Stimulated activated CD8-positive, alpha-beta memory T cell treated with anti-CD3 and anti-CD28 coated beads, Interleukin-12 subunit alpha, Interleukin-12 subunit beta, amount 100 ng/mL, for 1 hour (primary cell): ENCODE data around the gene SEMA5B.

Experiments
- DNase-seq: peaks from one replicate; pipeline ENCODE4 v3.0.0-alpha.2; 2020; ENCODE audit warnings: low read depth

The SEMA5B gene

DNA sequence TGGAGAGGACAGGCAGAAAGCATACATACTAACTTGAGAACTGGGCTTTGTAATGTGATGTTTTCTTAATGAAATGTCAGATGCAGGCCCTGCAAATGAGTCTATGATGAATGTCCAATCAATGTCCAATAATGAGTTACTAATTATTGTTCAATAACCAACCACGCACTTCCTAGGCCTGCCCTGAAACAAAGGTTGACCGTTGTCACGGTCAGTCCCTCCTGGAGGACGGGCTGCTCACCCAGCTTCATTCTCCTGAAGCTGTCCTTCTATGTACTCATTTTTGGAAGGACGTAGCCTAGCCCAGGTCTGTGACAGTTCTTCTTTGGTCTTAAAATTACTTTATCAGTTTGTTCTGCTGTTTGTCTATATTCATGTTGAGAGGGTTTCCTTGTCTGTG is 30.9 kb upstream of the SEMA5B start:
- DNase-seq = no peak

DNA sequence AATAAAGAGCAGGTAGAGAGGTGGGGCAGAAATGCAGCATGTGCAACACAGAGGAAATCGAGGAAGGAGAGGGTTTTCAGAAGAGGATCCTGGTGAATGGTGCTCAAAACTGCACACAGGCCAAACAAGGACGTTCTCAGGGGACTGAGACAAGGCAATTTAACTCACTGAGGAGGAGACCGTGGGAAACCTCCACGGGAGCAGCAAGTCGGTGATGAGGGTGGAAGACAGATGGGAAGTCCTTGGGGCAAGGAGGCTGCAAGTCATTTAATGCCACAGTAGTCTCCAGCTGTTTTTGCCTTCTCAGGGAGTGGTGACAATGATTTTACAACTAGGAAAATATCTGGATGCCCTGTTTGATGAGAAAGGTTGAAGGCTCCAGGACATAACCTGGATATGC is 27.8 kb upstream of the SEMA5B start:
- DNase-seq = no peak

DNA sequence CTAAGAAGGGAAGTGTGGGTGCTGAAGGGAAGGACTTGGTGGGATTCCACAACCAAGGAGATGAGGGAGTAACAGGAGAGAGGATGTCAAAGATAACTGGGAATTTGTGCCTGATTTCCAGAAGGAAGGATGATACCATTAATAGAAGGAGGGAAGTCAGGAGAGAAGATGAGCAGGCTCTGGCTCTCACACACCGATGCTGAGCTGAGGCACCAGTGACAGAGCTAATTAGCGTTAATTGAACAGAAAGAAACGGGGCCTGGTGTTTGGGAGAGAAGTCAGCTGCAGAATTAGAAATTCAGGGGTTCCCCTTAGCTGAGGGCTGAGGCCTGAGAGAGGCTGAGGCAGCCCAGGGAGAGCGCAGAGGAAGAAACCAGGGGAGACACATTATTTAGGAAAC is 27.4 kb upstream of the SEMA5B start:
- no peak for DNase-seq

- DNase-seq = no peak
Observed at GRCh38 chr3:123054109-123054778, 26.7 kb upstream of the SEMA5B start.

DNA sequence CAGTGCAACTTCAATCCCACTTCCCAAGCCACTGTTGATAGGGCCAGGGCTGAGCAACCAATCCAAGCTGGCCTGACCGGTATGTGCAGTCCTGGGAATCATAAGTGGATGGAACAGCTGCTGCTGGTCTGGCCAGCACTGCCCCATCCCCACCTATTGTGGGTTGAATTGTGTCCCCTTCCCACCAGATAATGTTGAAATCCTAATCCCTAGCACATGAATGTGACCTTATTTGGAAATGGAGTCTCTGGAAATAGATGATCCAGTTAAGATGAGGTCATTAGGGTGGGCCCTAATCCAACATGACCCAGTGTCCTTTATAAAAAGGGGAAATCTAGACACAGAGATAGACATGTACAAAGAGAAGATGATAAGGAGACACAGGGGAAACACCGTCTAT is 25.5 kb upstream of the SEMA5B start:
- DNase-seq = no peak

- DNase-seq = no peak
Observed at GRCh38 chr3:123050666-123051065, 23.1 kb upstream of the SEMA5B start.

GRCh38 chr3:123048480-123049237 is 21.1 kb upstream of the SEMA5B start:
- DNase-seq = no peak

GRCh38 chr3:123047062-123047319 is 19.4 kb upstream of the SEMA5B start:
- no peak for DNase-seq

- DNase-seq = no peak
Observed at GRCh38 chr3:123046262-123047061, 18.9 kb upstream of the SEMA5B start.

GRCh38 chr3:123044981-123045763 is 17.6 kb upstream of the SEMA5B start:
- no peak for DNase-seq

GRCh38 chr3:123042413-123042812 is 14.8 kb upstream of the SEMA5B start:
- no peak for DNase-seq

DNA sequence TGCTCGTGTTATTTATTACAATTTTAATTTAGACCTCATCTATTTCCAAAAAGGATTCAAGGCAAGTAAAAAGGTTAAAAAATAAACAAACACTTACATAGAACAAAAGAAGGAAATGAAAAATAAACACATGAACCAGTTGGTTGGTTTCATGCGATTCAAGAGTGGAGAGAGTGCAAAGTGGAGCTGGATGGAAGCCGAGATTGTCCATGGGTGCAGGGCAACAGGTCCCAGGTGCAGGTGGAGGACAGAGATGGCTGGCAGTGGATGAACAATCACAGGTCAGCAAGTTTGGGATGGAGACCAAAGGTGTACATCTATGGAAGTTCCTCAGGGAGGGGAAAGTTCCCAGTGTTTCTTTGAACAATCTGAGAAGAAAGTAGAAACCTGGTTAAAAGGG is 11.6 kb upstream of the SEMA5B start:
- DNase-seq = no peak

- no peak for DNase-seq
Observed at GRCh38 chr3:123038751-123039150, 11.2 kb upstream of the SEMA5B start.

DNA sequence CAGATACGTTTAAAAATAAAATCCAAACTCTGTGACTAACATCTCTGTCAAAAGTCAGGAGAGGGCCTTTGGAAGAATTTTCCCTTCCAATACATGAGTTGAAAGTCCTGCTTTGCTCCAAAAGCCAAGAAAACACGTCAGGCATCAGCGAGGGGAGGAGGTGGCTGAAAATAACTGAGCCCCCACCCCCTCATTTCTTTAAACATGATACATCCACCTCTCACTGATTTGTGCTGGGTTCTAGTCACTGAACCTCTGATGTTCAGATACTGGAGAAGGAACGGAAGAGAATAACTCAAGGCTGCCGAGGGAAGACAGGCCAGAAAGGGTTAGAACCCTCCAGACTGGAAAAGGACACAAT is 9.4 kb upstream of the SEMA5B start:
- DNase-seq = no peak

DNA sequence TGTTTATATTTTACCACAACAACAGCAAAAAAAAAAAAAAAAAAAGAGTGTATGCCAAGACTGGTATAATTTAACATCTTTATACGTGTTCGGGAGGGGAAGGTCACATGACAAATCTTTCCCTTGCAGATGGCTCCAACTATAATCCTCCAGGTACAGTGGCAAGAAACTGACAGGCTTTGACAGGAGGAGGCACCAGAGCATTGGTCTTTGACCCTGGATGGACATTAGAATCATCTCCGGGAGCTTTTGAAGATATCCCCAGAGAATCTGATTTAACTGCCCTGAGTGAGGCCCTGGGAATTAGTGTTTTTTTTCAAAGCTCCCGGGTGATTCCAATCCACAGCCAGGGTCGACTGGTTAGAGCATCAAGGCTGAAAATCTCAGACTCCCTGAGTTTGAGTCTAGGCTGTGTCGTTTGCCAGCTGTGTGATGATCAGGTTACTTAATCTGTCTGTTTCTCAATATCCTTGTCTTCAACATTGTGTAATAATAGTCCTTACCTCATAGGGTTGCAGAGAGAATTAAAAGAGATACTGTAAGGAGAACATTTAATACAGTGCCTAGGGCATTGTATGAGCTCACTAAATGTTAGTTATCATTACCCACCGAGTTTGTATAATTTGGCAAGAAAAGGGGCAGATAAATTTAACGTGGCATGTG is 8.9 kb upstream of the SEMA5B start:
- DNase-seq = no peak

DNA sequence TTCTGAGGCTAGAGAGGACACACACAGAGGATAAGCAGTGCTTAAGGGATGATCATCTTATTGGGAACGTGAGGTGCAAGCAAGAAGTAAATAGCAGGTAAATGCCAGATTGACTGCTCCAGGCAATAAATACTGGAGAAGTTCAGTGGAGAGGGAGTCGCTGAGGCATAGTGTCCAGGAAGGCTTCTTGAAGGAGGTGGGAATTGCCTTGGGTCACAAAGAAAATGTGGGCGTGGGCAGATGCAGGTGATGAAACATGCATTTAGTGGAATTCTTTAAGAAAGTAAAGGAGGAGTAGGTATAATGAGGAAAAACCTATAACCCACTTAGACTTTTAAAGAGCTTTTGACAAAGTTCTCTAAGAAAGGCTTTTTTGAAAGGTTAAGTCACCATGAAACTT is 7.4 kb upstream of the SEMA5B start:
- DNase-seq = no peak

DNA sequence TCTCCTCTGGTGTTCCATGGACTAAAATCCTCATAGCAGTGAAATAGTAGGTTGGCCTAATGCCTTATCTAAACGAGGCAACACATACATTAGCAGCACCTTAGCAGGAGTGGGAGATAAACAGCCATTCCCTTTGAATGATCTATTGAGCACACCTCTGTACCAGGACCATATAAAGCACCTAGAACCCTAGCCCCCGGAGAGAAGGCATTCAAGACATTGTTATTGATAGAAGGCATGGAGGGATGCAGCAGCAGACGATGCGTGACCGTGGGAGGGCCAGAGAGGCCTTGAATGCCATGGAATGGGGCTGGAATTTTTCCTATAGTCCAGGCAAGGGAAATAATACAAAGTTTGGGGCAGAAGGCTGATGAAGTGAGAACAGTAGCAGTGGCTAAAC is 6.6 kb upstream of the SEMA5B start:
- DNase-seq = no peak

- DNase-seq = no peak
Observed at GRCh38 chr3:123032057-123032456, 4.5 kb upstream of the SEMA5B start.

DNA sequence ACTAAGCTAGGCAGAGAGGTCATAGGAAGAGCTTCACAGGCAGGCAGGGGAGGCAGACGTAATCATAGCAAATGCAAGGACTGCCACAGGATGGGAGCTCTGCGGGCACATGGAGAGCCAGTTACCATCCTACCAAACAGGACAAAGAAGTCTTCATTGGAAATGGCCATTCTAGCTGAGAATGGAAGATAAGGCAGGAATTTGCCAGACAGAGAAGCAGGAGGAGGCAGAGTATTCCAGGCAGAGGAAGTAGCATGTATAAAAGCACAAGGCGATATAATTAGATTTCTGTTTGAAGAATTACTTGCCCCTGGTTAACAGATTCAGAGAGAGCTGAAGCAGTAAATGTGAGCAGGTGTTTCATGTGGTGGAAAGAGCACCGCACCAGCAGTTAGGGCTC is 3.5 kb upstream of the SEMA5B start:
- DNase-seq = no peak

GRCh38 chr3:123028233-123028828 is 768 bp upstream of the SEMA5B start:
- no peak for DNase-seq

DNA sequence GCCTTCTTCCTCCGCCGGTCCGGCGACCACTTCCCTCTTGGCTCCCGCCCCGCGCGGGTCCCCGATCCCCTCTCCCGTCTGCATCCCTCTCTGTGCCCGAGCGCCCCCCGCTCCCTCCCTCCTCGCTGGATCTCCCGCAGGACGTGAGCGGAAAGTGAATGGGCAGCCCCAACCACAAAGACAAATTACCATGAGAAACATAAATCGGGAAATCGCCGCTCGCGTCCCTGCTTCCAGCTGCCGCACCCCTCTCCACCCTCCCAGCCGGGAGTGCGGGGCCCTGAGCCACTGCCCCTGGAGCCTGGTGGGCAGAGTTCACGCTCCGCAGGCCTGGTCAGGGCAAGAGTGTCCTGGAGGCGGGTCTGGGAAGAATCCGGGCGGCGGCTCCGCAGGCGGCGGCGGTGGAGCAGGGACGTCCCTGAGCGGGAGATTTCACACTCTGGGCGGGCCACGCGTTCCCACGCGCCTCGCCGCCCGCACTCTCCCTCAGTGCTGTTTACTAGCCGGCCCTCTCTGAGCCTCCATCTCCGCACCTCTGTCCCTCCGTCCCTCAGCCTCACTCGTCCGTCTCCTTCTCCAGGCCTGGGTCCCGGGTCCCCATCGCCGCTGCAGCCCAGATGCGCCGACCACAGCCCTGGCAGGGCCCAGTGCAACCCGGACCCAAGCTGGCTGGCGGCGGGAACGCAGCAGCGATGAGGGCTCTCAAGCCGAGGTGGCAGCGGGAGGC is 835 bp downstream of the SEMA5B start:
- DNase-seq = no peak
